Stimulated activated CD4-positive, alpha-beta T cell treated with anti-CD3 and anti-CD28 coated beads, TNF-alpha, amount 100 ng/mL, for 48 hours (primary cell): Measurements from ENCODE around the gene SMARCD3.

ENCODE experiments used
- DNase-seq, 3 donors: peaks; one replicate each; pipeline ENCODE4 v3.0.0-alpha.2; 2020; ENCODE audit warnings: low read depth in 3 of 3

Gene SMARCD3

DNA sequence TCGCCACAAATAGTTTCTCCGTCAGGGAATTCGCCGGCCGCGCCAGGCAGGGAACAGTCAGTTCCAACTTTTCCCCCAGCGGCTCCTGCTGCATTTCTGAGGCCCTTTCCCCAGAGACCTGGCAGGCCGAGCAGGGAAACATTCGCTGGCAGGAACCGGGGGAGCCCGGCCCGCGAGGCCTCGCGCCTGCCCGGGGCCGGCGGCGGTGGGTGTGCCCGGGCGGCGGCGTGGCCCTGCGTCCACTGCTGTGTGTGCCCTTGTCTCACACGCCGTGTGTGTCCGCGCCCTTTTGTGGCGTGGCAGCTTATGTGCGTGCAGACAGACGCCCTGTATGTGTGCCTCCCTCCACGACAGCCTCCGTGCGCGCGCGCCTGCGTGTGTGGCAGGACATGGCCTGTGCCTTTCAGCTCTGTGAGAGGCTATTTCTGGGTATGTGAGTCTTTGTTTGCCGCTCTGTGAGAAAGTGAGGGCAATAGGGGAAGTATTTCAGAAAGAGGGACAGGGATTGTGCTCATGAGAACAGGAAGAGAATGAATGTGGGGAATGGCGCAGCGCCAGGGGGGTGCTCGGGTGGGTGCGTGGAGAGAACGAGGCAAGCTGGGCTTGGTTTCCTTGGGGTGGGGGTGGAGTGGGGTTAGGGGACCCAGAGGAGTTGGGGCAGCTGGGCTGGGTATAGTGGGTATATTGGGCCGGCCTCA is 689 bp upstream of the SMARCD3 start:
- no peak for DNase-seq

DNA sequence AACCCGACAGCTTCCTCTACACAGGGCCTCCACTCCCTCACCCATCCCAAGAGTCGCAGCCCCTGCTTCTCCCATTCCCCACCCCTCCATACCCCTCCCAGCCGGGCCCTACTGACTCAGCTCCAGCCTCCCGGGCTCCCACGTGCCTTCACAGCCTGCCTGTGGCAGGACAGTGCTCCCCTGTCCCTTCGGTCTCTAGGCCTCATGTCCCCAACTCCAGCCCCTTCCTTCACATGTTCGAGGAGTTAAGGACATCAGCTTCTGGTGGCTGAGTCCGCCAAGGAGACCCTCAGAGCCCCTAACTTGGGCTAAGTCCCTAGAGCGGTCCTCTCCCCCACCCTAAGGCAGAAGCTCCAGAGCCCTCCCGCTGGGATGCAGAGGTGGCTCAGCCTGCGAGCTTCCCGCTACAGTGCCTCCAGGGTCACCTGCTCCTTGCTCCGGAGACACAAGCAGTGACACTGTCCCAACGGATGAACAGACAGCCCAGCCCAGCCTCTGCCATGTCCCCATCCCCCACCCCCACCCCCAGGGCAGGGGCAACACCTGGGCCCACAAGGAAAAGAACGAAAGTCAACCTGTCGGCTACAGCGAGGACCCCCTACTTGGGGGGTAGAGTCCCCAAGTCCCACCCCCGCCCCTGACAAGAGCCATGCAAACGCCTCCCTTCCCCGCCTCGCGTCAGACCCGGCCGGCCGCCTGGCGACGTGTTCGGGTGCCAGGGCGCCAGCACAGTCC is 716 bp downstream of the SMARCD3 start:
- DNase-seq = no peak

DNA sequence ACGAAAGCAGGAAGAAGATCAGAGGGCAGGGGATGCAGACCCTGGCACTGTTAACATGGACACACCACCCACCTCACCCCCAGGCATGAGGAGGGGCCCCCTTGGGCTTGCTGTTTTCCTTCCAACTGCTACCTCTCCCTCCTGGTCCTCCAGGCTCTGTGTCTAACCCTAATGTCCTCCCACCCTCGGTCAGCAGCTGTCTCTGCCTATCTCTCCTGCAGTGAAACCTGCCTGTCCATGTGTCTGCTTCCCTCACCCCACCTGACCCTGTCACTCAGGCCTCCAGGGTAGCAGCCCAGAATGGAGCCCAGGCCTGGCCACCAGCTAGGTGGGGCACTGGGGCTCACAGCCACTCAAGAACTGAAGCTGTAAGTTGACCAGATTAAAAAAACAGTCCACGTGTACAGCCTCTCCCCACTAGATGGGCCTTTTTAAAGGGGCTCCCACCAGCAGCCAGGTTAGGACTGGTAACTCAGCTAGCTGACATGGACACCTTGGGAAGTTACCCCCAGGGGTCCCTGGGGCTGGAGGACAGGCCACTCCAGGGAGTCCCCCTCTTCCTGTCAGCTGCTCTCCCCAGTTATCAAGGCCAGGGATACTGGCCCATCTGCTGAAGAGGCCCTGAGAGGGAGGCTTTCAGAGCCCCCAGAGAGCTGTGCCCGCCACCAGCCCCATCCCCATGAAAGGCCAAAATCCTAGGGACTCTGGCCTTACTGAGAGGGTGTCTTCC is 1.5 kb downstream of the SMARCD3 start:
- DNase-seq = no peak

DNA sequence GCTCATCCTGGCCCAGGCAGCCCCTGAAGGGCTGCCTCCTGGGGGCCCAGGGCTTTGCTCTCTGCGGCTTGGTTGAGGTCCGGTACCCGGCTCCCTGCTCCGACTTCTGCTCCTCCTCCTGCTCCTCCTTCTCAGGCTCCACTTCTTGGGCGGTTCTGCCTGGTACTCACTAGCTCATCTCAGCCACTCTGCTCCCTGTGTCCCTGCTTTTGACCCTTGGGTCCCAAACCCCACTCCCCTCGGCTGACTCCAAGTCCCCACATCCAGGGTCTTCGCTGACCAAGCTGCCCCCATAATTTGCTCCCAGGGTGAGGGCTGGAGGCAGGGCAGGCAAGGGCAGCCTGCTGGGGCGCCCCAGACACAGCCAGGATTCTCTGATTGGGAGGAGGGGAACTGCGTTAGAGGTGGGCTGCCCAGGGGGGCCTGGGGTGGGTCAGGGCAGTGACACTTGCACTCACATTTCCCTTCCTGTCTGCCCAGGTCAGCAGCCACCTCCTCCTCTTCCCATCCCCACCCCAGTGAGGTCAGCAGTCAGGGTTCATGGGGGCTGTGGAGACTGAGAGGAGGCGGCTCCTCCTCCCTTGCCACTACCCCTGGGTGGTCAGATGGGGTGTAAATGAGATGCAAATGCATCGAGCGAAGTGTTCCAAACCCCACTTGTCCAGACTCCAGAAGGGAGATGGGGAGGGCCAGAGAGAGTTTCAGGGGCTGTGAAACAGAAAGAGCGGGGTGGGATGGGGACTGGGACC is 2.2 kb downstream of the SMARCD3 start:
- no peak for DNase-seq

DNA sequence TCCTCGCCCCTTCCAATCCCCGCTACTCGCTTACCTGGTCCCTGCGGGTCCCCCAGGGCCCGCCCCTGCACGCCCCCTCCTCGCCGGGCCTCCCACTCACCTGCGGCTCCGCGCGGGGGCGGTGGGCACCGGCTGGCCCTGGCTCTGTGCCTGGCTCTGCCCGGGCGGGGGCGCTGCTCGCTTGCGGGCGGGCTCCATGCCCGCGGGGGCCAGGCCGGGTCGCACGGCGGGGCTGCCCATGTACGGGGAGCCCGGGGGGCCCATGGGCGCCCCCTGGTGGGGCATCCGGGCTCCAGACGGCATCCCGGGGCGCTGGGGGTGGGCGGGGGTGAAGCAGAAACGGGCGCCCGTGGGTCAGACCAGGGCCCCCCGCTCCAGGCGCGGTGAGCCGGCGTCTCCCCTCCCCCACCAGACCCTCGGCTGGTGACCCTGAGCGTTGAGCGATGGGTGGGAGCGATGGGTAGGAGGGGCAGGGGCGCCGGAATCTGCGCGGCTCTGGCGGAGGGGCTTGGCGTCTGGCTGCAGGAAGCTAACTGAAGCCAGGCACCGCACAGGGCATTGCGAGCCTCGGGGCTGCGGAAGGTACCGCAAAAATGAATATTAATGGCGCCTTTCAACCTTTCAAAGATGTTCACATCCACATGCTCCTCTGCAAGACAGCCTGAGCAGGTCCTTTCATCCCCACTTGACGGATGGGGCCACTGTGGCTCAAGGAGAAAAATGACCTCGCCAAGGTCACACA is 3.0 kb downstream of the SMARCD3 start:
- DNase-seq = peak in 1 of 3 donors; percentile 37

DNA sequence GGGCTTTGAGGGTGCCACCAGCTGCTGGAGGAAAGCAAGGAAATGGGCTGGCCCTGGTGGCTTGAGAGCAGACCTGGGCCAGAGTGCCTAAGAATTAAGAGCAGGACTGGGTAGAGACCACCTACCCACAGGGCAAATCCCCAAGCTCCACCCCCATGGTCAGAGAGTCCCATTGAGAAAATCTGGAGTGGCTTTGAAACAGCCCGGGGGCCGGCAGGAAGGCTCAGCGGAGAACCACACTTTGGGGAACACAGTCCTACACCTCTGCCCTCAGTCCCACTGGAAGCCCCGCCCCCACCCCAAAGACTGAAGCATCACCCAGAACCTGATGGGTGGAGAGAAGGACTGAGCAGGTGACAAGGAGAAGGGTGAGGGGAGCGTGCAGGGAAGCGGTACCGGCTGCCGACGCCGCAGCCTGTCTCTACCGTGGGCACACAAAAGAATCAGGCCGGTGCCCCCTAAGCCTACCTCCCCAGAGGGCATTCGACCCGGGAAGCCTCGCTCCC is 3.6 kb downstream of the SMARCD3 start:
- no peak for DNase-seq

DNA sequence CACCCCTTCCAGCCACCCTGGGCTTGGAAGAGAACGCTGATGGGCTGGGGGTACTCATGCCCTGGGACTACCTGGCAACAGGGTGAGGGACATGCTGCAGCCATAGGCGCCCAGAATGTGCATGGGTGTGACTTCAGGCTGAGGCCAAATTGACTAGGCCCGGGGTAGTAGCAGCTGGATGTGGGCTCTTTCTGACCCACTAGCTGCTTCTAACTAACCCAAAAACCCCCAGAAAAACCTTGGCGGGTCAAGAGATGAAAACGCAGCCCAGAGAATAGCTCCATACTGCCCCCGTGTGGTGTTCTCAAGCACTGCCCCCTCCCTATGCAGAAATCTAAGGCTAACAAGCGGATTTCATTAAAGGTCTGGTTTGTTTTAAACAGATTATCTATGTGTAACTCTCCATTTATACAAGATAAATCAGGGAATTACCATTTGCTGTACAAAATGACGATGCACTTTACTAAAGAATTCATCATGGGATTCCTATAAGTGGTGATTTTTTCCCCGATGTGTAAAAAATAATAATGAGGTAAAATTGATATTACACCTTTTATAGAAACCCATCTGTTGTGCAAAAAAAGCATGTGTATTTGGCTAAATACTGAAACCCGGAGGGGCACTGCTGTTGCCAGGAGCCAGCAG is 4.2 kb downstream of the SMARCD3 start:
- DNase-seq = no peak

DNA sequence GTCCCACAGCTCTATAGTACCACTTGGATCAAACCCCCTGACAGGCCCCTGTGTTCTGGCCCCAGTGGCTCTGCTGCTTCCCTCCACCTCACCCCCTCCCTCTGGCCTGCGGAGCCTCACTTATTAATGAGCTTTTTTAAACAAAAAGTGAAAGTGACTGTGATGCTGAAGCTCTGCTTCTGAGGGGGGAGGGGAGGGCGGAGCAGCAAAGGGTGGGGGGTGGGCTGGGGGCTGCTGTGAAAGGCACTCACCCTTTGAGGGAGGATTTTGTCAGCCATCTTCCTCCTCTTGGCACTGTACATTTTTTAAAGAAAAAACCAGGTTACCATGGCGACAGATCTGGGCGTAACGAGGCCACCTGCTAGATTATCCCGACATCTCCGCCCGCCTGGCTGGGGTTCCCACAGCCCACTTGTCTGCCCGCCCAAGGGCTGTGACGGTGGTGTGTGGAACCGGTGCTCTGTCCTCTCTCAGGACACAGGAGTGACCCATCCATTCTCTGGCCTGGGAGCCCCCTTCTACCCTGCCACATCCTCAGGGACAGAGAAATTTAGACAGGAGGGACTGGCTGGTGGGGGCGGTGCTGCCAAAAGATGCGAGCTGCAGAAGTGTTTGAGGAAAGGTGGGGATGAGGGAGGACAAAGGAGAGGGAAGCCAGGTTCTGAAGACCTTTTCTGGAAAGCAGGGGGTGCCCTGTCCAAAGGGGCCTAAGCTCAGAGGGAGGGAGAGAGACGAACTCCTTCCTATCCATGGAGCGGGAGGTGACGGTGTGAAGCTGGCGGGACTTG is 4.9 kb downstream of the SMARCD3 start:
- DNase-seq = no peak

DNA sequence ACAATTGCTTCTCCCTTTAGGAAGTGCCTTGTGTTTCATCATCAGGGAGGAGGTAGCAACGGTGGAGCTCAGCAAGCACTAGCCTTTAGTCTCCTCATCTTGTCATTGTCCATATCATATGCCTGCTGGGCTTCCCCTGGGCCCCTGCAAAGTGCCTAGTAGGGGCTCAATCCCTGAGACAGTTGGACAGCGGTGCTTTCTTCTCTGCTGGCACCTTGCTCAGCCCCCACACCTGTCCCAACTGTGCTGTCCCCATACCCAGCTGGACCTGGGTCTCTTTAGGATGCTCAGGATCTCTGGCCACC is 5.5 kb downstream of the SMARCD3 start:
- no peak for DNase-seq

DNA sequence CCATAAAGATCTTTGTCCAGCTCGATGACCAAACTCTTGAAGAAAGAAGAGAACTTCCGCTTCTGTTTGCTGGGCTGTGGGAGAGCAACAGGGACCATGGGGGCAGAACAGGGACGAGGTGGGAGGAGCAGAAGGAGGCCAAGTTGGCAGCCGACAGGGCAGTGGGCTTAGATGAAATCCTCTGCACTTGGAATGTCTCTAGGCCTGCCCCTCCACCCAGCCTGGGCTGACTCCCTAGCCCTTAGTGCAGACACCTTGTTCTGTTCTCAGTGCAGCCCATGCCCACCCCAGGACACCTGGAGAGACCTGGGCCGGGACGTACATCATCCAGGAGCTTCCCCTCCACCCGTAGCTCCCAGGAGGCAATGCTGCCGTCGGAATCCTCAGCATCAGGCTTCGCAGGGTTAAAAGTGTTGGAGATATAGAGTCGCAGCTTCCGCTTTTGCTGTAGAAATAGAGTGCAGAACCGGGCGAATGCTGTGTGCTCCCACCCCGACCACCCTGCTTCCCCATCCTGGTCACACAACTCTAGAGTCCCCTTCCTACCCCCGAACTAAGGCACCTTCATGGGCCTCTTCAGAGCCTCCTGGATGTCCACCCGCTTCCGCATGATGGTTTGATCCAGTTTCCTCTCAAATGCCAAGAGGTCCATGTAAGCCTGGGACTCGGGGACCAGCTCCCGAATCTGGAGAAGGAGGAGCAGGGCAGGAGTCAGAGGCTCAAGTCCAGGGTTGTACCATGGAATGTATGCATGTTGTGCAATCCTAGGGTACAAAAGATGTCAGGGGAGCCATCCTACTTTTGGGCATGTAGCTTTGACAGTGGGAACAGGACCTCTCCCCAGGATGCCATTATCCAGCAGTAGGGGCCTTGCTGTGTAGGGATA is 6.1 kb downstream of the SMARCD3 start:
- DNase-seq = no peak

DNA sequence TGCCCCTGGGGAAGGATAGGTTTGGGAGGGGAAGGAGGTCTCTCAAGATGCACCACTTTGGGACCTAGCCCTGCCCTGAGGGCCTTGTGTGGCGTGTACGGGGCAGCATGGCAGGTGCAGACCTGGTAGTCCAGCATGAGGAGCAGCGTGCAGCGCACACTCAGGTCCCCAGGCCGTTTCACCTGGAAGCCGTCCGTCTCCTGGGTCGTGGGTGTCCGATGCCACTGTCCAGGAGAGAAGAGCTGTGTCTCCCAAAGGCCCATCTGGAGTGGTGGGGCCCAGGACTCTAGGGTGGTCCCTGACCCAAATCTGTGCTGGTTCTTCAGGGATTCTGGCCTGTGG is 6.8 kb downstream of the SMARCD3 start:
- DNase-seq = no peak

DNA sequence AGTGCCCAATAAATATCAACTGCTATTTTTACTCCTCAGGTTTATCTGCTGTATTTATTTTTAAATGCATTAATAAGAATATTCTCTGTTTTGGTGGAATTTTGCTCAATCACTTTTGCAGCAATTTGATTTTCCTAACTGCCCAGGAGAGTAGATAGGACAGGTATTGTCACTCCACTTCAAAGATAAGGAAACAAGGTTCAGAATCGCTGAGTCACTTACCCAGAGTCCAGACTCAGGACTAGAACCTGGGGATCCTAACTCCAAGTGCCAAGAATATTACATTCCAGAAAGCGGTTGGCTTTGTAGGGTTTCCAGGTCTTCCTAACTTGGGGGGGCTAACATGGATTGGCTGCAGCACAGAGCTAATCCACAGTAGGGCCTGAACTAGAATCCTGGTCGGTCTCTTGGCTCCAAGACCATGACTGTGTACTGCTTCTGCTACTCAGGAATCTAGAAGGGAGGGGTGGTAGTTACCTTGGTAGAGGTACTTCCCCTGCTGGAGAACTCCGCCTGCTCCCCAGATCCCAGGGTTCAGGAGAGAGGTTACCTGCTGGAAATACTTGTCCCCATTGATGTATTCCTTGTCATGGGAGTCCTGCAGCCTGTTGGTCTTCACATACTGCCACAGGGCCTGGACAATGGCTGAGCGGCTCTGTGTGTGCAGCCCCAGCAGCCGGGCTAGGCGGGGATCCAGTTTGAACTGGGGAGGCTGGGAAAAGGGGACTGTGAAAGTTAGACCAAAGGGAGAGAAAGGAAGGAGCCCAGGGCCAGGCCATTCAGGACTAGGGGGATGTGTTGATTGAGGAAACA is 7.3 kb downstream of the SMARCD3 start:
- DNase-seq = no peak

DNA sequence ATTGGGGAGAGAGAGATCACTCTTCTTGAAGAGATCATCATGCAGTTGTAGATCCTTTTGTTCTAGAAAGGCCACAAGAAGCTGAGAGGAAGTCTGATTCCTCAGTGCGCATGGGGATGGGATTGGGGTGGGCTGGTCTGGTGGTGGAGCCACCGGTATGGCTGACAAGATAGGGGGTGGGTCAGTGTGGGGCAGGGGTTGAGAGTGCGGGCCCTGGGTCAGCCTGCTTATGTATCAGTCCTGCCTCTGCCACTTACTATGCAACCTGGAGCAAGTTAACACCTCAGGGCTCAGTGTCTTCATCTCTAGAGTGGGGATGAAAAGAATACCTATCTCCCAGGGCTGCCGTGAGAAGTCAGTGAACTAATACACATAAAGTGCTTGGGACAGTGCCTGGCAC is 8.0 kb downstream of the SMARCD3 start:
- no peak for DNase-seq

DNA sequence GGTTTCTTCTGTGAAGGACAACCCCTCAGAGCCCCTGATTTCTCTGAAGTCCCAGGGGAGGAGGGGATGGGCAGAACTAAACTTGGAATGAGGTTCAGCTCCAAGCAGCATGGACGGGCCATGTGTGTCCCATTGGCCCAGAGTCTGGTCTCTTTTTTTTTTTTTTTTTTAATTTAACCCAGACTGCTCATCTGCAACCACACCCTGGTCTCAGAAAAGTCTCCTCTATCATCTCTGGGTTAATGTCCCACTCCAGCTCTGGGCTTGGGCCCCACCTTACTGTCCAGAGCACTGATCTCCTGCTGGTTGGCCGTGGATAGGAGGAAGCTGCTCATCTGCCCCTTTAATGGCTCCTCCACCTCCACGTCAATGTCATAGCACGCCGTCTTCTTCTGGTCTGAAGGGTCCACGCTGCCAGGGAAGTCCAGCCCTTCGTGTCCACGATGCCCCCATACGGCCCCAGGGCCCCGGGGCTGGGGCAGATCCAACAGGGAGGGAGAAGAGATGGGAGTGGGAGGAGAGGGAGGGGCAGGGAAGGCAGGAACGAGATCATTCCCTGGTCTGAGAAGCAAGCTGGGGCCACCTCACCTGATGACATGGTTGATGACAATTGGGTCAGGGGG is 8.5 kb downstream of the SMARCD3 start:
- no peak for DNase-seq

DNA sequence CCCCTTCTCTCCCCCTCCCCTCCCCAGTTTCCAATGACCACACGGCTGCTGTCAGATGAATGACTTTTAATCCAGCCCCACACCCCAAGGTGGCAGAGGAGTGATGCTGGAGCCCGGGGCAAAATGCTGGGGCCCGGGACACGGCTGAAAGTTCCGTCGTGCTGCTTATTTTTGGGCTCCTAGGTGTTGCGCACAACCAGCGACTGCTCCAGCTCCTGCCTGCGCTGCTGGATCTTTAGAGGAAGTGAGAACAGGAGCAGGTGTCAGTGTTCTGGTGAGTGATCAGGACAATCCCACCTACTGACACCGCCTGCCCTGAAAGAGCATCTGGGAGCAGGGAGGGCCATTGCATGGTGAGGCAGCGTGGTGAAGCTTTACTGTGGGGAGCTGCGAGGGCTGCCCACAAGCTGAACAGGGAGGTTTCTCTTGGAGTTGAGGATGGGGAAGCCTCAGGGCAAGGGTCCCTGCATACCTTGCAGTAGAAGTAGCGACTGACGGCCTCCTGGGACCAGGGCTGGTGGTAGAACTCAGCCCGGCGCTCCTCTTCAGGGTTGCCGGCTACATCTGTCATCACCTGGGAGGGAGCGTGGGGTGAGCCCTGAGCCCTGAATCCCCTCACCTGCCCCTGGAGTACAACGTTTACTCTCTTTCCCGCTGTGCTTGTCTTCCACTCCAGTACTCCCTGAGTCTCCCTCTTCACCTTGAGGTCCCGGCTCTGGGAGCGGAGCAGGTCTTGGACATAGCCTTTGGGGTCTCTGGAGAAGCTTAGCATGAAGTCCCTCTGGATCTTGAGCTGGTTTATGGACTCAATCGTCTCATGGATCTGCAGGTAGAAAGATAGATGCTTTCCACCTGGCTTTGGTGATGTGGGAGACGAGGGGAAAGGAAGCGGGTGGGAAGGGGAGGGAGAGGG is 9.3 kb downstream of the SMARCD3 start:
- DNase-seq = no peak

DNA sequence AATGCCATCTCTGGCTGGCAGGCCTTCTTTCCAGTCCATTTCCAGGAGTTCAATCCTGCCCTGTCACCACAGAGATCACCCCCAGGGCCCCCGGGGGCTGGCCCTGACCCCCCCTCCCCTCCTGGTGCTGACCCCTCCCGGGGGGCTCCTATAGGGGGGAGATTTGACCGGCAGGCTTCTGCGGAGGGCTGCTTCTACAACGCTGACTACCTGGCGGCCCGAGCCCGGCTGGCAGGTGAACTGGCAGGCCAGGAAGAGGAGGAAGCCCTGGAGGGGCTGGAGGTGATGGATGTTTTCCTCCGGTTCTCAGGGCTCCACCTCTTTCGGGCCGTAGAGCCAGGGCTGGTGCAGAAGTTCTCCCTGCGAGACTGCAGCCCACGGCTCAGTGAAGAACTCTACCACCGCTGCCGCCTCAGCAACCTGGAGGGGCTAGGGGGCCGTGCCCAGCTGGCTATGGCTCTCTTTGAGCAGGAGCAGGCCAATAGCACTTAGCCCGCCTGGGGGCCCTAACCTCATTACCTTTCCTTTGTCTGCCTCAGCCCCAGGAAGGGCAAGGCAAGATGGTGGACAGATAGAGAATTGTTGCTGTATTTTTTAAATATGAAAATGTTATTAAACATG is 10.2 kb downstream of the SMARCD3 start:
- no peak for DNase-seq
